ENCODE results near the gene SOX13. TPM values are rescaled to one million over a fixed set of nuclear protein-coding genes. Genes with fewer than 3 reads are reported as not detected.

The SOX13 gene
- total RNA-seq, 2 experiments from 2014 or later, result 0.73 to 1.1 TPM

DNA sequence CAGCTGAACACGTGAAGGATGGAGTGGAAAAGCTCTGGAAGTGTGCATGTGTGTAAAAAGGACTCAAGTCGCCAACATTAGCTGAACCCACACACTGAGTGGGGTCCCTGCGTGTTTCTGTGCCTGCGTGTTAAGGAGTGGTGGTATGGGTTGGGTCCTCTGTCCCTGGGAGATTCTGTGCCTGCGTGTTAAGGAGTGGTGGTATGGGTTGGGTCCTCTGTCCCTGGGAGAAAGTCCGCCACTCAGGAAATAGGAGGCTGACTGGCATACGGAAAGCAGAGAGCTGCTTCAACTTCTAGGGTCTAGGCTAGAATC, 7.0 kb upstream of the SOX13 start:
- intact Hi-C loops (cut with DNase I, micrococcal nuclease), result no loop called here
- Mint-ChIP-seq H3K4me3 (no peak overlapping the region), H3K27ac (no peak overlapping the region), H3K36me3 (ENCODE audit: low read depth) (no peaks in the 10 kb centered on the region), H3K4me1 (peaks cover 8% of the 10 kb centered on the region), H3K9me3 (ENCODE audit: low read depth) (peaks cover 6% of the 10 kb centered on the region), H3K27me3 (peaks cover 7% of the 10 kb centered on the region)
- no peak for DNase-seq
- no peak for ATAC-seq
- ChIA-PET POLR2A (no interaction called here), CTCF (interaction anchor here (0.7 kb wide), 1 partner anchor 667 kb away, joined by 3 read pairs; no protein-coding TSS in a partner anchor)

DNA sequence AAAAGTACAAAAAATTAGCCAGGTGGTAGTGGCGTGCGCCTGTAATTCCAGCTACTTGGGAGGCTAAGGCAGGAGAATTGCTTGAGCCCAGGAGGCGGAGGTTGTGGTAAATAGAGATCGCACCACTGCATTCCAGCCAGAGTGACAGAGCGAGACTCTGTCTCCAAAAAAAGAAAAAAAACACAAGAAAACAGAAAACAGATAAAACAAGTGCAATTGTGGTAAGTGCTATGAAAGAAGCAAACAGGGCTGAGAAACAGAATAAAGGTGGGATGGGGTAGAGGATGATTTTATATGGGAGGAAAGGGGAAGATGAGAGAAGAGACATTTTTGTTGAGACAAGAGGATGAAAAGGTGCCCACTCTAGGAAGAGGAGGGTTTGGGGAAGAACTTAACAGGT, 5.0 kb upstream of the SOX13 start:
- ChIA-PET CTCF (no interaction called here), POLR2A (no interaction called here)
- no peak overlapping the region for H3K4me3 Mint-ChIP-seq
- H3K36me3 Mint-ChIP-seq (ENCODE audit: low read depth), result no peaks in the 10 kb centered on the region
- ATAC-seq, result no peak
- intact Hi-C loops (cut with DNase I, micrococcal nuclease), result no loop called here
- H3K27ac Mint-ChIP-seq, result no peak overlapping the region
- DNase-seq, result no peak
- peaks cover 9% of the 10 kb centered on the region for H3K4me1 Mint-ChIP-seq
- H3K9me3 Mint-ChIP-seq (ENCODE audit: low read depth), result peaks cover 6% of the 10 kb centered on the region
- H3K27me3 Mint-ChIP-seq, result peaks cover 24% of the 10 kb centered on the region

DNA sequence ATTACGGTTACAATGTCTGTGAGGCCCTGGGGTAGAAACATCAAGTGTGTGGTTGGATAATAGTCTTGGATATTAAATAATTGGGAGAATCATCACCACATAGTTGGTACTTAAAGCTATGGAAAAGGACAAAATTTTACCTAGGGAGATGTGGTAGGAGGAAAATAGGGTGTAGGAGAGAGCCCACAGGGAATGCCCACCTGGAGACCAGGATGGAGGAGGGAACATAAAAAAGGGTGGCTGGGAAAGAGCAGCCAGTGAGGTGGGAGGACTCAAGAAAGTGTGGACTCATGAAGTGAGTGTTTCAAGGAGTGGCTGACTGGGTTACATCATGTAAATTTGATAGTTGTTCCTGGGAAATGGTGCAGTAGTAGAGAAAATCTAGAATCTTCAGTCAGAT, 3.0 kb upstream of the SOX13 start:
- ATAC-seq (no peak), DNase-seq (no peak)
- POLR2A ChIA-PET, result no interaction called here
- Mint-ChIP-seq H3K9me3 (ENCODE audit: low read depth) (peaks cover 6% of the 10 kb centered on the region), H3K4me1 (peaks cover 21% of the 10 kb centered on the region), H3K27ac (no peak overlapping the region), H3K4me3 (no peak overlapping the region), H3K36me3 (ENCODE audit: low read depth) (no peaks in the 10 kb centered on the region), H3K27me3 (peaks cover 39% of the 10 kb centered on the region)
- CTCF ChIA-PET, result no interaction called here
- intact Hi-C loops (cut with DNase I, micrococcal nuclease), result no loop called here

DNA sequence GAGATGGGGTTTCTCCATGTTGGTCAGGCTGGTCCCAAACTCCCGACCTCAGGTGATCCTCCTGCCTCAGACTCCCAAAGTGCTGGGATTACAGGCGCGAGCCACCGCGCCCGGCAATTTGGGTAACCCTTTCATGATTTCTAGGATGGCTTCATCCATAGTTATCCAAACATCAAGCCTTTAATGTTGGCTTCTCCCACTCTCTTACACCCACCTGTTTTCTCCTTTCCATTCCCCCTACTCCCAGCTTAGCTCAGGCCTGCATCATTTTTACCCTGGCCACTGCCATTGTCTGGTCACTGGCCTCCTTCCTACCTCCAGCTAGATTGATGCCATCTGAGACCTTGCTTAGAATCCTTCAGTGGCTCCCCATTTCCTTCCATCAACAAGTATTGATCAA, 2.0 kb upstream of the SOX13 start:
- Mint-ChIP-seq H3K27ac (no peak overlapping the region), H3K27me3 (peaks cover 48% of the 10 kb centered on the region), H3K4me1 (peaks cover 20% of the 10 kb centered on the region), H3K4me3 (no peak overlapping the region), H3K36me3 (ENCODE audit: low read depth) (no peaks in the 10 kb centered on the region), H3K9me3 (ENCODE audit: low read depth) (peaks cover 6% of the 10 kb centered on the region)
- no peak for DNase-seq
- ATAC-seq, result no peak
- POLR2A ChIA-PET, result no interaction called here
- CTCF ChIA-PET, result interaction anchor here (0.7 to 0.9 kb wide), 2 partner anchors 58 to 1031 kb away, joined by 3 read pairs; no protein-coding TSS in a partner anchor
- intact Hi-C loops (cut with DNase I, micrococcal nuclease), result no loop called here

DNA sequence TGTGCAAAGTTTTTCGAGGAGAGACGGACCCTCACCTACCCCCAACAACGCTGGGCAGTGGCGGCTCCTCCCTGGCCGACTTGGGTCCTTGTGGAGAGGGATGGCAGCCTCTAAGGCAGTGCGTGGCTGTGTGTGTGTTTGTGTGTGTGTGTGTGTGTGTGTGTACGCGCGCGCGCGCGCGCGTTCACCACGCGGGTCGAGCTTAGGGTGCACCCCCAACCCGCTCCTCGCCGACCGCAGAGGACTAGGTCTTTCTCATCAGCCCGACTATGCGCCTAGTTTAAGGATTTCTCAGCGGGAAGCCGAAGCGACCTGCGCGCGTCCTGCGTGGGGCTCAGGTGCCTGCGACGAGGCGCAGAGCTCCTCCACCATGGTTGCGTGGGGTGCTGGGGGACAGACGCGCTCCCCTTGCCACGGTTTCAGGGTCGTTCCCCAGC, 940 bp downstream of the SOX13 start:
- ATAC-seq, result no peak
- ChIA-PET CTCF (interaction anchor here (0.5 kb wide), 1 partner anchor 16 kb away, joined by 3 read pairs; no protein-coding TSS in a partner anchor), POLR2A (no interaction called here)

DNA sequence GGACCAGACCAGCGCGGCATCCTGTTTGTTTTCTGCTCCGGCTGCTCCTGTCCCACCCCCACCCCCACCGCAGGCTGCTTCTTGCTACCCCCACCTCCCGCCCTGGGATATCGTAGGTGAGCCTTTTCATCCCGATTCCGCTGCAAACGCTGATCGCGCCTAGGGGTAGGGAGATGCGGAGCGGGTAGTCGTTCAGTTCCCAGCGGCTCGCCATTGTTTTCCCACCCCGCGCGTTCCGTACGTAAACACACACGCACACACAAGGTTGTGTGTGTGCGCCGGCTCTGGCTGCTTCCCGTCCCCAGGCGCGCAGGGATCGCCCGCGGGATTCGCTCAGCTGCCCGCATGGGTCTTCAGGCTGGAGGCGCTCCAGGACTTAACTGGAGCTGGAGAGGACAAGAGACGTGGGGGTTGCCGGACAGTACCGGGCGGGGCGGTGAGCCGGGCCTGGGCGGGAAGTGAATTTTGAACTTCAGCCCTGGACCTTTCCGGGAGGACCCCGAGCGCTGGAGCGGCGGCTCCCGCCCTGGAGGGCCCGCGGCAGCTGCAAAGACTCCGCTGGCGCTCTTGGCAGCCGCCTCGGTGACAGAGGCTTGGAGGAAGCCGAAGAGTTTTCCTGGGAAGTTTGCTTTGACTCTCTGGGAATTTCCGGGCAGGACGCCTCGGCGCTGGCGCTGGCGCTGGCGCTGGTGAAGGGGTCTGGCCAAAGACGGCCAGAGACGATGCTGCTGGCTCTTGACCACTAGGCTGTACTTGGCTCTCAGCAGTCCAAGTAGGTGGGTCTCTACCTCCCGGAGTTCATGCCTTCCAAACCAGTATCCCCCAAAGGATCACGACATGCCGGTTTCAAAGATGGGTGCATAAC, 1.6 kb downstream of the SOX13 start:
- intact Hi-C loops (cut with DNase I, micrococcal nuclease), result loop anchor here in 1 of 2 experiments (2.0 kb wide), 1 partner anchor 56 kb away; no protein-coding TSS in a partner anchor

More for the DNA sequence above, 940 bp downstream of the SOX13 start:
- DNase-seq, result peak; percentile 18
- Mint-ChIP-seq H3K27me3 (peaks cover 63% of the 10 kb centered on the region), H3K4me3 (peak overlapping the region; percentile 66), H3K4me1 (peaks cover 18% of the 10 kb centered on the region), H3K27ac (no peak overlapping the region), H3K36me3 (ENCODE audit: low read depth) (no peaks in the 10 kb centered on the region), H3K9me3 (ENCODE audit: low read depth) (no peaks in the 10 kb centered on the region)
- intact Hi-C loops (cut with DNase I, micrococcal nuclease), result loop anchor here in 1 of 2 experiments (2.0 kb wide), 1 partner anchor 55 kb away; no protein-coding TSS in a partner anchor

GRCh38 chr1:204075139-204075521, 2.2 kb downstream of the SOX13 start:
- CTCF ChIA-PET, result no interaction called here
- Mint-ChIP-seq H3K27ac (no peak overlapping the region), H3K36me3 (ENCODE audit: low read depth) (no peaks in the 10 kb centered on the region), H3K27me3 (peaks cover 63% of the 10 kb centered on the region), H3K4me3 (peak overlapping the region; percentile 66), H3K4me1 (peaks cover 18% of the 10 kb centered on the region), H3K9me3 (ENCODE audit: low read depth) (no peaks in the 10 kb centered on the region)
- DNase-seq (no peak), ATAC-seq (no peak)
- intact Hi-C loops (cut with DNase I, micrococcal nuclease), result loop anchor here in 1 of 2 experiments (2.0 kb wide), 1 partner anchor 56 kb away; no protein-coding TSS in a partner anchor
- POLR2A ChIA-PET, result no interaction called here

More for the DNA sequence above, 1.6 kb downstream of the SOX13 start:
- H3K36me3 Mint-ChIP-seq (ENCODE audit: low read depth), result no peaks in the 10 kb centered on the region
- H3K9me3 Mint-ChIP-seq (ENCODE audit: low read depth), result no peaks in the 10 kb centered on the region
- peaks cover 63% of the 10 kb centered on the region for H3K27me3 Mint-ChIP-seq
- ChIA-PET CTCF (no interaction called here), POLR2A (no interaction called here)
- ATAC-seq (no peak), DNase-seq (peak; percentile 13)
- H3K4me3 Mint-ChIP-seq, result peak overlapping the region; percentile 66
- no peak overlapping the region for H3K27ac Mint-ChIP-seq
- H3K4me1 Mint-ChIP-seq, result peaks cover 18% of the 10 kb centered on the region

DNA sequence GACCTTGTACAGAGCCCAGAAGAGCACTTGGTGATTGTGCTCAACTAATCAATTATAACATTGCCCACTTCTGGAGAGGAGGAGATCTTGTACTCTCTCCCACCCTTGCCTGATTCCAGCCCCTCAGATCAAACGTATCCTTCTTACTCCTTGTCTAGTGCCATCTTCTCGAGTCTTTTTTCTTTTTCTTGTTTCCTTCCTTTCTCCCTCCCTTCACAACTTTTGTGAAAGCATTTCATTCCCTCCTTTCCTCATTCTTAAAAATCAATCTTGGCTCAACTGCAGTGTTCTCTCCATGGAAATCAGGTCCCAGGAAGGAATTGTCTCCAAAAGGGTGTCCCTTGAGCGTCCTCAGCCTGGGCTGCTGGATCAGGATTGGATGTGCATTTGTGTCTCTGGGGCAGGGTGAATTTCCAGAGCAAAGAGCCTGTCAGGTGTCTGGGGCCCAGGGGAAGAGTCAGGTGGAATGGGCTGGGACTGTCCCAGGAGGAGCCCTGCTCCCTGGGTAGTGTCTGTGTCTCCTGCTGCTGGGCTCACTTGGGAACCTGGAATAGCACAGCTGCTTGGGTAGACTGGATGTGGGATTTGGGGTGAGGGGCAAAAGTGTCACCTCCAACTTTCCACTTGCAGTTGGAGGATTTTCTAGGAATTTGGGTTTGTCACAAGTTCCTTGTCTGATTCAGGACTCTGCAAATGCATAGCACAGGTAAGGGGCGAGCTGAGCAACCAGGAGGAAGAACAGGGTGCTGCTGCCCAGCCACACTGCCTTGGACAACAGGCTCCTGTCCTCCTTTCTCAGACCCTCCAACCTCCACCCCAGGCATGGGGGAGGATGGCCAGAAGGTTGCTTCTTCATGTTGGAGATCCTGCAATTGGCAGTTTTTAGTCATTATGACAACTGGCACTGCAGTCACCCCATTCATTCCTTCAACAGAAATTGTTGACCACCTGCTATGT, 3.3 kb downstream of the SOX13 start:
- DNase-seq, result no peak
- ChIA-PET POLR2A (no interaction called here), CTCF (no interaction called here)
- Mint-ChIP-seq H3K36me3 (ENCODE audit: low read depth) (no peaks in the 10 kb centered on the region), H3K4me3 (no peak overlapping the region), H3K27me3 (peaks cover 60% of the 10 kb centered on the region), H3K9me3 (ENCODE audit: low read depth) (no peaks in the 10 kb centered on the region), H3K27ac (no peak overlapping the region), H3K4me1 (peaks cover 18% of the 10 kb centered on the region)
- ATAC-seq, result no peak
- intact Hi-C loops (cut with DNase I, micrococcal nuclease), result loop anchor here in 1 of 2 experiments (2.0 kb wide), 1 partner anchor 57 kb away; no protein-coding TSS in a partner anchor

GRCh38 chr1:204076891-204077290, 4.0 kb downstream of the SOX13 start:
- ATAC-seq (no peak), DNase-seq (no peak)
- no peak overlapping the region for H3K4me3 Mint-ChIP-seq
- H3K9me3 Mint-ChIP-seq (ENCODE audit: low read depth), result no peaks in the 10 kb centered on the region
- no peaks in the 10 kb centered on the region for H3K36me3 Mint-ChIP-seq (ENCODE audit: low read depth)
- no peak overlapping the region for H3K27ac Mint-ChIP-seq
- peaks cover 18% of the 10 kb centered on the region for H3K4me1 Mint-ChIP-seq
- peaks cover 55% of the 10 kb centered on the region for H3K27me3 Mint-ChIP-seq
- ChIA-PET POLR2A (no interaction called here), CTCF (no interaction called here)
- intact Hi-C loops (cut with DNase I, micrococcal nuclease), result no loop called here

GRCh38 chr1:204077979-204078696, 5.2 kb downstream of the SOX13 start:
- peaks cover 16% of the 10 kb centered on the region for H3K4me1 Mint-ChIP-seq
- H3K27ac Mint-ChIP-seq, result no peak overlapping the region
- POLR2A ChIA-PET, result interaction anchor here (0.6 kb wide), 1 partner anchor 478 kb away, joined by 4 read pairs; no protein-coding TSS in a partner anchor
- H3K4me3 Mint-ChIP-seq, result no peak overlapping the region
- intact Hi-C loops (cut with DNase I, micrococcal nuclease), result no loop called here
- no peaks in the 10 kb centered on the region for H3K9me3 Mint-ChIP-seq (ENCODE audit: low read depth)
- ATAC-seq (no peak), DNase-seq (no peak)
- no peaks in the 10 kb centered on the region for H3K36me3 Mint-ChIP-seq (ENCODE audit: low read depth)
- CTCF ChIA-PET, result interaction anchor here (0.6 to 0.7 kb wide), 2 partner anchors 736 to 1323 kb away, joined by 3 read pairs; no protein-coding TSS in a partner anchor
- peaks cover 43% of the 10 kb centered on the region for H3K27me3 Mint-ChIP-seq

- intact Hi-C loops (cut with DNase I, micrococcal nuclease), result no loop called here
- POLR2A ChIA-PET, result no interaction called here
- ATAC-seq (no peak), DNase-seq (no peak)
- H3K4me3 Mint-ChIP-seq, result no peak overlapping the region
- H3K27me3 Mint-ChIP-seq, result peaks cover 33% of the 10 kb centered on the region
- no peak overlapping the region for H3K27ac Mint-ChIP-seq
- no peaks in the 10 kb centered on the region for H3K36me3 Mint-ChIP-seq (ENCODE audit: low read depth)
- H3K4me1 Mint-ChIP-seq, result peaks cover 7% of the 10 kb centered on the region
- CTCF ChIA-PET, result interaction anchor here (0.7 kb wide), 1 partner anchor 724 kb away, joined by 3 read pairs; no protein-coding TSS in a partner anchor
- no peaks in the 10 kb centered on the region for H3K9me3 Mint-ChIP-seq (ENCODE audit: low read depth)
These were observed 6.7 kb downstream of the SOX13 start for GRCh38 chr1:204079608-204079999.
